Activated B cell treated with CpG ODN at 0.5 μM for 24 hours (primary cell): ENCODE results near the gene PGLYRP1. TPM values are rescaled to one million over a fixed set of nuclear protein-coding genes. Genes with fewer than 3 reads are reported as not detected.

Source experiments
- ATAC-seq: fragments of 200-7000 bp; cut with Tn5 transposase; one replicate; pipeline ENCODE4 v1.10.0; 2021; ENCODE audit warnings: low read depth, mild to moderate bottlenecking, moderate library complexity
- CTCF ChIA-PET: fragments of 350-600 bp; sonication (Branson Sonifier 250); formaldehyde crosslinking; loops from one replicate; lab custom pipeline; 2021; ENCODE audit warnings: antibody characterized with exemption; lab: Charles Lee
- POLR2A ChIA-PET: fragments of 350-600 bp; sonication (Branson Sonifier 250); formaldehyde crosslinking; loops from one replicate; lab custom pipeline; 2021; ENCODE audit warnings: antibody characterized with exemption; lab: Charles Lee
- DNase-seq: peaks from one replicate; pipeline ENCODE4 v3.0.0; 2022
- H3K27ac Mint-ChIP-seq: one replicate; pipeline ENCODE4 v1.8.0; 2020; ENCODE audit warnings: mixed read lengths
- H3K27me3 Mint-ChIP-seq: one replicate; pipeline ENCODE4 v1.8.0; 2021; ENCODE audit warnings: mixed read lengths
- H3K36me3 Mint-ChIP-seq: one replicate; pipeline ENCODE4 v1.8.0; 2021; ENCODE audit warnings: low read depth, mixed read lengths
- H3K4me1 Mint-ChIP-seq: one replicate; pipeline ENCODE4 v1.8.0; 2021; ENCODE audit warnings: mixed read lengths
- H3K4me3 Mint-ChIP-seq: one replicate; pipeline ENCODE4 v1.8.0; 2020; ENCODE audit warnings: mild to moderate bottlenecking, mixed read lengths
- H3K9me3 Mint-ChIP-seq: one replicate; pipeline ENCODE4 v1.8.0; 2020; ENCODE audit warnings: mixed read lengths
- CTCF ChIP-seq: fragments of 200-600 bp; IDR thresholded peaks from one replicate; pipeline ENCODE4 v1.8.0; 2022; ENCODE audit warnings: antibody characterized with exemption, mild to moderate bottlenecking
- intact Hi-C: fragments of 100-400 bp; cut with micrococcal nuclease; formaldehyde crosslinking; loops from one replicate; pipeline ENCODE4 v1.15.1; 2024
- total RNA-seq: library from RNA; stranded (reverse); gene quantifications from 2 replicates; pipeline ENCODE4 v1.2.3, GENCODE V29; 2022

Gene PGLYRP1
- total RNA-seq, 1 donor from 2014 or later = not detected

- TF ChIP-seq CTCF = no peak
- H3K4me3 Mint-ChIP-seq = no peak overlapping the region
- DNase-seq (no peak), ATAC-seq (no peak)
- POLR2A ChIA-PET = interaction anchor here (0.7 kb wide), 1 partner anchor 203 kb away, joined by 4 read pairs; no protein-coding TSS in a partner anchor
- H3K4me1 Mint-ChIP-seq = peaks cover 19% of the 10 kb centered on the region
- no peaks in the 10 kb centered on the region for H3K9me3 Mint-ChIP-seq
- no peaks in the 10 kb centered on the region for H3K36me3 Mint-ChIP-seq
- H3K27ac Mint-ChIP-seq = no peak overlapping the region
- CTCF ChIA-PET = interaction anchor here (2.0 kb wide), 1 partner anchor 10 kb away, joined by 6 read pairs; no protein-coding TSS in a partner anchor
- intact Hi-C loops = loop anchor here (5.0 kb wide), 1 partner anchor 131 kb away; the partner anchor contains the start of gene IRF2BP1
- peaks cover 15% of the 10 kb centered on the region for H3K27me3 Mint-ChIP-seq
Observed at GRCh38 chr19:46018729-46019251, 4.1 kb downstream of the PGLYRP1 start.

- DNase-seq (no peak), ATAC-seq (no peak)
- Mint-ChIP-seq H3K4me1 (peaks cover 19% of the 10 kb centered on the region), H3K27ac (no peak overlapping the region), H3K36me3 (no peaks in the 10 kb centered on the region), H3K27me3 (peaks cover 11% of the 10 kb centered on the region), H3K4me3 (no peak overlapping the region), H3K9me3 (no peaks in the 10 kb centered on the region)
- intact Hi-C loops = loop anchor here (2.0 to 5.0 kb wide), 3 partner anchors 115 to 249 kb away; partner anchors contain the start of genes IRF2BP1, MYPOP and SIX5
- ChIA-PET CTCF (interaction anchor here (0.6 to 2.0 kb wide), 6 partner anchors 9 to 246 kb away, joined by 3 to 6 read pairs (median 4); partner anchors contain the start of genes CCDC61 and MYPOP), POLR2A (interaction anchor here (0.7 kb wide), 1 partner anchor 202 kb away, joined by 4 read pairs; no protein-coding TSS in a partner anchor)
- no peak for TF ChIP-seq CTCF
Observed at GRCh38 chr19:46017874-46018675, 4.8 kb downstream of the PGLYRP1 start.

GRCh38 chr19:46017095-46017429 is 5.8 kb downstream of the PGLYRP1 start:
- POLR2A ChIA-PET = interaction anchor here (0.8 to 1.3 kb wide), 3 partner anchors 22 to 154 kb away, joined by 3 to 6 read pairs (median 4); partner anchors contain the start of genes CCDC61, MYPOP and SYMPK
- Mint-ChIP-seq H3K27me3 (peaks cover 12% of the 10 kb centered on the region), H3K9me3 (no peaks in the 10 kb centered on the region), H3K4me1 (peaks cover 19% of the 10 kb centered on the region), H3K27ac (no peak overlapping the region), H3K36me3 (peaks cover 2% of the 10 kb centered on the region), H3K4me3 (peak overlapping the region; percentile 59)
- intact Hi-C loops = loop anchor here (2.0 to 5.0 kb wide), 3 partner anchors 114 to 248 kb away; partner anchors contain the start of genes IRF2BP1, MYPOP and SIX5
- DNase-seq = no peak
- no peak for TF ChIP-seq CTCF
- CTCF ChIA-PET = interaction anchor here (0.6 to 2.2 kb wide), 13 partner anchors 8 to 1882 kb away, joined by 3 to 9 read pairs (median 5); partner anchors contain the start of genes CCDC61, FOXA3, MYPOP and SIX5
- ATAC-seq = no peak

GRCh38 chr19:46016426-46017094 is 6.3 kb downstream of the PGLYRP1 start:
- H3K4me3 Mint-ChIP-seq = peak overlapping the region; percentile 85
- TF ChIP-seq CTCF = no peak
- POLR2A ChIA-PET = interaction anchor here (0.8 to 1.3 kb wide), 3 partner anchors 21 to 153 kb away, joined by 3 to 6 read pairs (median 4); partner anchors contain the start of genes CCDC61, MYPOP and SYMPK
- H3K27me3 Mint-ChIP-seq = peaks cover 12% of the 10 kb centered on the region
- CTCF ChIA-PET = interaction anchor here (0.6 to 2.2 kb wide), 12 partner anchors 9 to 1883 kb away, joined by 3 to 9 read pairs (median 5); partner anchors contain the start of genes CCDC61, FOXA3, MYPOP and SIX5
- peak overlapping the region; percentile 8 for H3K27ac Mint-ChIP-seq
- peaks cover 19% of the 10 kb centered on the region for H3K4me1 Mint-ChIP-seq
- H3K36me3 Mint-ChIP-seq = peaks cover 3% of the 10 kb centered on the region
- peak; percentile 82 for ATAC-seq
- intact Hi-C loops = loop anchor here (1.0 to 5.0 kb wide), 6 partner anchors 21 to 248 kb away; partner anchors contain the start of genes CCDC61, IRF2BP1, MYPOP and SIX5
- H3K9me3 Mint-ChIP-seq = no peaks in the 10 kb centered on the region
- peak; percentile 74 for DNase-seq
